GM21786 (cell line): ENCODE results near the gene CDK11A.

ENCODE experiments used
- ATAC-seq: cut with Tn5 transposase; IDR thresholded peaks from one replicate; pipeline ENCODE4 v1.9.1; 2021; ENCODE audit not compliant: unreplicated experiment

The CDK11A gene

GRCh38 chr1:1724035-1724864, at the start of gene CDK11A:
CDK11A (minus strand) TSS chr1:1724357; CDS start chr1:1722818, 1,539 bp downstream.
- ATAC-seq, result peak; percentile 86

- ATAC-seq, result no peak
Observed at GRCh38 chr1:1773874-1774273, 49.7 kb upstream of the CDK11A start.

- no peak for ATAC-seq
Observed at GRCh38 chr1:1771096-1771495, 46.9 kb upstream of the CDK11A start.

- ATAC-seq, result no peak
Observed at GRCh38 chr1:1770102-1770501, 45.9 kb upstream of the CDK11A start.

- ATAC-seq, result no peak
Observed at GRCh38 chr1:1768249-1768992, 44.3 kb upstream of the CDK11A start.

GRCh38 chr1:1764876-1765470, 40.8 kb upstream of the CDK11A start:
- ATAC-seq, result no peak

- no peak for ATAC-seq
Observed at GRCh38 chr1:1763657-1764621, 39.8 kb upstream of the CDK11A start.

- ATAC-seq, result no peak
Observed at GRCh38 chr1:1761504-1762376, 37.6 kb upstream of the CDK11A start.

GRCh38 chr1:1760715-1761114, 36.6 kb upstream of the CDK11A start:
- no peak for ATAC-seq

GRCh38 chr1:1760345-1760650, 36.1 kb upstream of the CDK11A start:
- ATAC-seq, result no peak

- ATAC-seq, result no peak
Observed at GRCh38 chr1:1759456-1760344, 35.5 kb upstream of the CDK11A start.

- no peak for ATAC-seq
Observed at GRCh38 chr1:1758692-1759455, 34.7 kb upstream of the CDK11A start.

- ATAC-seq, result no peak
Observed at GRCh38 chr1:1758059-1758621, 34.0 kb upstream of the CDK11A start.

GRCh38 chr1:1757422-1758058, 33.4 kb upstream of the CDK11A start:
- no peak for ATAC-seq

GRCh38 chr1:1756661-1757421, 32.7 kb upstream of the CDK11A start:
- ATAC-seq, result no peak

GRCh38 chr1:1755852-1756251, 31.7 kb upstream of the CDK11A start:
- ATAC-seq, result no peak

GRCh38 chr1:1755426-1755825, 31.3 kb upstream of the CDK11A start:
- ATAC-seq, result no peak
